ENCODE measurements around the gene ASTN1. TPM values are rescaled to one million over a fixed set of nuclear protein-coding genes. Genes with fewer than 3 reads are reported as not detected.

The ASTN1 gene
- total and polyA plus RNA-seq, 9 of the 15 experiments (the other 6 are each of a cell fraction or from before 2014, with no cell fraction given): 0.05 to 0.22 (median 0.18) TPM

DNA sequence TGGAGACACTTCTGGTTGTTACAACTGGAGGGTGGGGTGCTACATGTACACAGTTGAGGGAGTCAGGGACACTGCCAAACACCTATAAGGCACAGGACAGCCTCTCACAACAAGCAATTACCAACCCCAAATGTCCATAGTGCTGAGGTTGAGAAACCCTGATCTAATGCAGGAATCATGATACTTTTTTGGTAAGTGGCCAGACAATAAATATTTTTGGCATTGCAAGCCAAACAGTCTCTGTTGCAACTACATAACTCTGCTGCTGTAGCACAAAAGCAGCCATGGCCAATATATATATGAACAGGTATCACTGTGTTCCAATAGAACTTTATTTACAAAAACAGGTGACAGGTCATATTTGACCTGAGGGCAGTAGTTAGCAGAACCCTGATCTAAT is 177.5 kb downstream of the ASTN1 start (continued):
- TF ChIP-seq CBX3 (IDR thresholded peaks at IDR 0.05; ENCODE audit: borderline replicate concordance in 1 of 2, low read length in 2 of 2) (no peak), SP1 (CRISPR knock-in tag; IDR thresholded peaks at IDR 0.05) (no peak), SRSF3 (IDR thresholded peaks at IDR 0.05; ENCODE audit: insufficient read depth, low read length) (no peak), BRCA1 (IDR thresholded peaks at IDR 0.05) (no peak), BRCA1 (CRISPR knock-in tag; IDR thresholded peaks at IDR 0.05) (no peak), CBFA2T2 (conservative IDR thresholded peaks at IDR 0.05) (no peak), JUNB (CRISPR knock-in tag; conservative IDR thresholded peaks at IDR 0.05) (no peak), ZNF121 (CRISPR knock-in tag; conservative IDR thresholded peaks at IDR 0.05) (no peak), YY1 (IDR thresholded peaks at IDR 0.05; ENCODE audit: borderline replicate concordance in 1 of 3, control insufficient read depth in 1 of 3, extremely low read depth in 1 of 3, insufficient read depth in 3 of 3, insufficient read length in 1 of 3, insufficient replicate concordance in 2 of 3, low read depth in 1 of 3, low read length in 2 of 3) (no peak), POLR2B (IDR thresholded peaks at IDR 0.05; ENCODE audit: low read depth, partially characterized antibody) (no peak)

DNA sequence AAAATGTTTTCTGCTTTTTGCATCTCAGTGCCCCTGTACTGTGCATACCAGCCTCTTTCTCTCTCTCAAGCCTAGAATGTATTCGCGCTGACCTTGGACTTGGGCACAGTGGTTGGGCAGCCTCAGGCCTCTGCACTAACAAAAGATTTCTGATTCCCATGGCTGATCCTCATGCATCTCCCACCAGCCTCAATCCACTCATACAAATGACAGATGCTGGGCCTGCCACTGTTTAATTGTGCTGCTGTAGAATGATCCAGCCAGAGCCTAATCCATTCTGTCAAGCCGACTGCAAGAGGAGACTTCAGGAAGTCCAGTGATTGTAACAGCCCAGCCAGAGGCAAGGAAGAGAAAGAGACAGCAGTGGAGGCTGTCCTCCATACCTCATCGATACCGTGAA is 180.8 kb downstream of the ASTN1 start:
- Histone ChIP-seq H3K9ac (ENCODE audit: insufficient read depth in 1 of 2, low read depth in 2 of 2, low read length in 2 of 2) (no peak overlapping the region), H2AFZ (ENCODE audit: low read depth, low read length) (no peak overlapping the region), H3K36me3 (ENCODE audit: control insufficient read depth, insufficient read depth, low read length) (no peaks in the 10 kb centered on the region), H3K4me1 (replicated peaks in 1 of 2; ENCODE audit: control insufficient read depth in 2 of 2, insufficient read depth in 2 of 2, low read length in 2 of 2) (no peaks in the 10 kb centered on the region), H3K27ac (ENCODE audit: extremely low read depth, low read depth, low read length) (no peak overlapping the region), H3K4me3 (no peak overlapping the region), H3K79me2 (ENCODE audit: control insufficient read depth, insufficient read depth, low read length) (no peaks in the 10 kb centered on the region), H3K9me1 (ENCODE audit: control insufficient read depth, insufficient read depth, low read length) (no peaks in the 10 kb centered on the region), H3K9me3 (replicated peaks; ENCODE audit: control insufficient read depth, insufficient read depth, low read depth, low read length) (no peaks in the 10 kb centered on the region), H3K4me2 (ENCODE audit: insufficient read depth, low read length) (no peak overlapping the region), H3K27me3 (ENCODE audit: control insufficient read depth in 2 of 2, insufficient read depth in 2 of 2, low read length in 2 of 2) (no peaks in the 10 kb centered on the region), H4K20me1 (replicated peaks; ENCODE audit: control insufficient read depth, insufficient read depth, low read length) (no peaks in the 10 kb centered on the region)
- ChIA-PET CTCF (ENCODE audit: low intra/inter-chr PET ratio) (no interaction called here), POLR2A (no interaction called here)
- in situ Hi-C loops (cut with MboI) (no loop called here), intact Hi-C loops (cut with micrococcal nuclease) (no loop called here)
- no peak for FAIRE-seq
- 2% methylated on average over 5 of the region's 5 CpGs for WGBS (ENCODE audit: insufficient coverage, low coverage, missing lambda C conversion rate)
- BruUV-seq (replicated peaks): no TSS peak
- DNase-seq (ENCODE audit: extremely low read depth in 1 of 4, low spot score in 3 of 4): no peak
- ATAC-seq: no peak
- TF ChIP-seq SIN3B (IDR thresholded peaks at IDR 0.05; ENCODE audit: low read depth) (no peak), KLF6 (CRISPR knock-in tag; IDR thresholded peaks at IDR 0.05; ENCODE audit: borderline replicate concordance) (no peak), MAFF (IDR thresholded peaks at IDR 0.05; ENCODE audit: low read length) (no peak), EGR1 (conservative IDR thresholded peaks at IDR 0.05) (no peak), POLR2AphosphoS5 (IDR thresholded peaks at IDR 0.05; ENCODE audit: control insufficient read depth, insufficient read depth, low read depth, low read length) (no peak), SIN3A (IDR thresholded peaks at IDR 0.05; ENCODE audit: borderline replicate concordance in 2 of 2, control insufficient read depth in 1 of 2, low read depth in 2 of 2, low read length in 2 of 2) (no peak), DMBX1 (CRISPR knock-in tag; IDR thresholded peaks at IDR 0.05; ENCODE audit: borderline replicate concordance) (no peak), ZNF778 (CRISPR knock-in tag; IDR thresholded peaks at IDR 0.05) (no peak), XRCC3 (IDR thresholded peaks at IDR 0.05) (no peak)
- TF ChIP-seq, protein P1, sequence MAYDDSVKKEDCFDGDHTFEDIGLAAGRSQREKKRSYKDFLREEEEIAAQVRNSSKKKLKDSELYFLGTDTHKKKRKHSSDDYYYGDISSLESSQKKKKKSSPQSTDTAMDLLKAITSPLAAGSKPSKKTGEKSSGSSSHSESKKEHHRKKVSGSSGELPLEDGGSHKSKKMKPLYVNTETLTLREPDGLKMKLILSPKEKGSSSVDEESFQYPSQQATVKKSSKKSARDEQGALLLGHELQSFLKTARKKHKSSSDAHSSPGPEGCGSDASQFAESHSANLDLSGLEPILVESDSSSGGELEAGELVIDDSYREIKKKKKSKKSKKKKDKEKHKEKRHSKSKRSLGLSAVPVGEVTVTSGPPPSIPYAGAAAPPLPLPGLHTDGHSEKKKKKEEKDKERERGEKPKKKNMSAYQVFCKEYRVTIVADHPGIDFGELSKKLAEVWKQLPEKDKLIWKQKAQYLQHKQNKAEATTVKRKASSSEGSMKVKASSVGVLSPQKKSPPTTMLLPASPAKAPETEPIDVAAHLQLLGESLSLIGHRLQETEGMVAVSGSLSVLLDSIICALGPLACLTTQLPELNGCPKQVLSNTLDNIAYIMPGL (CRISPR knock-in tag; IDR thresholded peaks at IDR 0.05): no peak
- TF ChIP-seq, protein P2, sequence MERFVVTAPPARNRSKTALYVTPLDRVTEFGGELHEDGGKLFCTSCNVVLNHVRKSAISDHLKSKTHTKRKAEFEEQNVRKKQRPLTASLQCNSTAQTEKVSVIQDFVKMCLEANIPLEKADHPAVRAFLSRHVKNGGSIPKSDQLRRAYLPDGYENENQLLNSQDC (CRISPR knock-in tag; IDR thresholded peaks at IDR 0.05): no peak

All from K562 (cell line).